IPS-11a (cell line): ENCODE data around the gene FMN1.
"Not testable (repeated sequence)": the region's sequence is repeated elsewhere in the genome, so short reads cannot be mapped to it uniquely, and the experiment has no call there.

Experiments used
- H3K4me3 ChIP-seq: one replicate; pipeline ENCODE4 v1.5.1; 2013; ENCODE audit warnings: low read depth, low read length, control low read depth

Gene FMN1

GRCh38 chr15:32866454-32867312 lies 327.8 kb downstream of the FMN1 start:
- no peak overlapping the region for H3K4me3 ChIP-seq

- no peak overlapping the region for H3K4me3 ChIP-seq
These were observed 329.7 kb downstream of the FMN1 start for GRCh38 chr15:32864841-32865240.

- no peak overlapping the region for H3K4me3 ChIP-seq
These were observed 330.5 kb downstream of the FMN1 start for GRCh38 chr15:32864051-32864450.

- no peak overlapping the region for H3K4me3 ChIP-seq
These were observed 332.8 kb downstream of the FMN1 start for GRCh38 chr15:32861761-32862160.

GRCh38 chr15:32861174-32861573 lies 333.3 kb downstream of the FMN1 start:
- no peak overlapping the region for H3K4me3 ChIP-seq

- H3K4me3 ChIP-seq = no peak overlapping the region
These were observed 334.5 kb downstream of the FMN1 start for GRCh38 chr15:32859996-32860395.

- no peak overlapping the region for H3K4me3 ChIP-seq
These were observed 335.3 kb downstream of the FMN1 start for GRCh38 chr15:32859251-32859650.

- no peak overlapping the region for H3K4me3 ChIP-seq
These were observed 336.8 kb downstream of the FMN1 start for GRCh38 chr15:32857732-32858131.

GRCh38 chr15:32856753-32857152 lies 337.8 kb downstream of the FMN1 start:
- no peak overlapping the region for H3K4me3 ChIP-seq

- H3K4me3 ChIP-seq = no peak overlapping the region
These were observed 338.6 kb downstream of the FMN1 start for GRCh38 chr15:32855942-32856341.

GRCh38 chr15:32853592-32853991 lies 340.9 kb downstream of the FMN1 start:
- H3K4me3 ChIP-seq = no peak overlapping the region

GRCh38 chr15:32852771-32853170 lies 341.7 kb downstream of the FMN1 start:
- H3K4me3 ChIP-seq = no peak overlapping the region

- H3K4me3 ChIP-seq = no peak overlapping the region
These were observed 342.5 kb downstream of the FMN1 start for GRCh38 chr15:32852017-32852416.

GRCh38 chr15:32851572-32851971 lies 342.9 kb downstream of the FMN1 start:
- H3K4me3 ChIP-seq = no peak overlapping the region

GRCh38 chr15:32849769-32850668 lies 344.5 kb downstream of the FMN1 start:
- no peak overlapping the region for H3K4me3 ChIP-seq

- not testable (repeated sequence) for H3K4me3 ChIP-seq
These were observed 347.8 kb downstream of the FMN1 start for GRCh38 chr15:32846671-32847070.

GRCh38 chr15:32844118-32844711 lies 350.3 kb downstream of the FMN1 start:
- no peak overlapping the region for H3K4me3 ChIP-seq

GRCh38 chr15:32843219-32843815 lies 351.2 kb downstream of the FMN1 start:
- no peak overlapping the region for H3K4me3 ChIP-seq

GRCh38 chr15:32842081-32842480 lies 352.4 kb downstream of the FMN1 start:
- H3K4me3 ChIP-seq = no peak overlapping the region

GRCh38 chr15:32840507-32841245 lies 353.8 kb downstream of the FMN1 start:
- no peak overlapping the region for H3K4me3 ChIP-seq
